Measurements from ENCODE around the gene TMEM38B. TPM values are rescaled to one million over a fixed set of nuclear protein-coding genes. Genes with fewer than 3 reads are reported as not detected.

TMEM38B gene, protein sequence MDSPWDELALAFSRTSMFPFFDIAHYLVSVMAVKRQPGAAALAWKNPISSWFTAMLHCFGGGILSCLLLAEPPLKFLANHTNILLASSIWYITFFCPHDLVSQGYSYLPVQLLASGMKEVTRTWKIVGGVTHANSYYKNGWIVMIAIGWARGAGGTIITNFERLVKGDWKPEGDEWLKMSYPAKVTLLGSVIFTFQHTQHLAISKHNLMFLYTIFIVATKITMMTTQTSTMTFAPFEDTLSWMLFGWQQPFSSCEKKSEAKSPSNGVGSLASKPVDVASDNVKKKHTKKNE
- 38.6 and 48.6 TPM in 2 replicates for total RNA-seq (2022)
- Bru-seq, nascent RNA: percentile 73 among the genes with signal in this experiment
- BruChase-seq, experiment 1, labeled RNA remaining after a 2-hour chase: percentile 73 among the genes with signal in this experiment
- percentile 74 among the genes with signal in this experiment for BruChase-seq, experiment 2, labeled RNA remaining after a 6-hour chase
- long read RNA-seq, transcript TMEM38B-202 (6 exons, 3,525 nt): major isoform, 138 of 173 reads
- long read RNA-seq, partial matches to known transcripts: 3 of 173 reads
- long read RNA-seq, other reads (novel, unspliced or antisense): 32 of 173 reads

DNA sequence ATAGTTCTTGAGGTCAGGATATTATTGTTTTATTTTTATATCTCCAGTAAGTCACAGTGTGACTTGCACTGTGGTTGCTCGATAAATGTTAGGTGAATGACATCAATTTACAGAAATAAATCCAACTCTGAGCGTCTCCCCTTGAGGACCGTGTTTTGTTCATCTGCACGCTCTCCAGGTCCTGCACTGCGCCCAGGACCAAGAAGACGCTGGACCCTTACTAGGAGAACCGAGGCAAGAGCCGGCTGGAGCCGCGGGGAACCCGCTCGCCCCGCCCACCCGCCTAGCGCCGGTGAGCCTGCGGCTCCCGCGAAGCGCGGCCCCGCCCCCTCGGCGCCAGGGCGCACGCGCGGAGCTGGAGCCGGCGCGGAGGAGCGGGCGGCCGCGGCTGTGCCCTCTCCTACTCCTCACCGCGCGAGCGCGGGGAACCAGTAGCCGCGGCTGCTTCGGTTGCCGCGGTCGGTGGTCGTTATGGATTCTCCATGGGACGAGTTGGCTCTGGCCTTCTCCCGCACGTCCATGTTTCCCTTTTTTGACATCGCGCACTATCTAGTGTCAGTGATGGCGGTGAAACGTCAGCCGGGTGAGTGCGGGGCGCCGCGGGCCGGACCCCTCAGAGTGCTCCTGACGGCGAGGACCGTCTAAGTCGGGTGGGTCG lies at the start of gene TMEM38B:
Gene TMEM38B (plus strand): TSS at position 352 of the 658 bp plus-strand sequence. CDS start 120 bp downstream, at position 472.
- POLR2A ChIA-PET: interaction anchor here (1.0 kb wide), 1 partner anchor 61 kb away, joined by 4 read pairs; no protein-coding TSS in a partner anchor
- BruUV-seq (replicated peaks): no TSS peak
- peaks cover 3% of the 10 kb centered on the region for H3K27me3 Mint-ChIP-seq (ENCODE audit: insufficient read depth, unreplicated experiment)

DNA sequence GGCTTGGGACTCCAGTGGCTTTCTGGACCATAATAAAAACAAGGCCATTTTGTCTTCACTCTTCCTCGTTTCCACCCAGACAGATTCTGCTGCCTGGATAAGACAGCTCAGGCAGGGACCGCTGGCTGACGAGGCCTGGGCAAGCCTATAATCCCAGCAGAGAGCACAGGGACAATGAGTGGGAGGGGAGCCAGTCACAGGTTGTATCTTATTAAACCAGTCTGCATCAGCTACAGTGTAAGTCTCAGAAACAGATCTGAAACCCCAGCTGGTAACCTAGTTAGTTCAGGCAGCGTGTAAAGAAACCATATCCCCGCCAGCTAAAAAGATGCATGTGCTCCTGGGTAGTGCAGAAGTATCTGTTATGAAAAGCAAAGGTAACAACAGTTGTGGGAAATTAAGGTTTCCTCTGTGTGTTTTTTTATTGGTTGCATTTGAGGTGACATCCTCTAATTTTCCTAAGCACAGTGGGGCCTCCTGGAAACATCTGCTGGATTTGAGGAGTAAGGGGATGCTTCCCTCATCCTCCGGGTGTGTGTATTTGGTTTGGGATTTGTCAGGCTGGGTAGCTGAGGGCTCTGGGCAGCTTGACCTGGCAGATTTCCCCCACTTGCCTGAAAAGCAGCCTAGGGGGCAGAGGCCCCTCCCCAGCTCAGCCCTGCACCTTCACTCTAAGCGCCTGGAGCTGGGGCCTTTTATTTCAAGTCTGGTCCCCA lies 47.3 kb upstream of the TMEM38B start:
- TF ChIP-seq, protein P1, sequence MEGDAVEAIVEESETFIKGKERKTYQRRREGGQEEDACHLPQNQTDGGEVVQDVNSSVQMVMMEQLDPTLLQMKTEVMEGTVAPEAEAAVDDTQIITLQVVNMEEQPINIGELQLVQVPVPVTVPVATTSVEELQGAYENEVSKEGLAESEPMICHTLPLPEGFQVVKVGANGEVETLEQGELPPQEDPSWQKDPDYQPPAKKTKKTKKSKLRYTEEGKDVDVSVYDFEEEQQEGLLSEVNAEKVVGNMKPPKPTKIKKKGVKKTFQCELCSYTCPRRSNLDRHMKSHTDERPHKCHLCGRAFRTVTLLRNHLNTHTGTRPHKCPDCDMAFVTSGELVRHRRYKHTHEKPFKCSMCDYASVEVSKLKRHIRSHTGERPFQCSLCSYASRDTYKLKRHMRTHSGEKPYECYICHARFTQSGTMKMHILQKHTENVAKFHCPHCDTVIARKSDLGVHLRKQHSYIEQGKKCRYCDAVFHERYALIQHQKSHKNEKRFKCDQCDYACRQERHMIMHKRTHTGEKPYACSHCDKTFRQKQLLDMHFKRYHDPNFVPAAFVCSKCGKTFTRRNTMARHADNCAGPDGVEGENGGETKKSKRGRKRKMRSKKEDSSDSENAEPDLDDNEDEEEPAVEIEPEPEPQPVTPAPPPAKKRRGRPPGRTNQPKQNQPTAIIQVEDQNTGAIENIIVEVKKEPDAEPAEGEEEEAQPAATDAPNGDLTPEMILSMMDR (IDR thresholded peaks at IDR 0.05; ENCODE audit: insufficient read depth in 1 of 2, low read depth in 1 of 2, low read length in 1 of 2, severe bottlenecking in 1 of 2, unreplicated experiment in 1 of 2): no peak
- CTCF ChIA-PET: interaction anchor here (0.5 to 1.4 kb wide), 2 partner anchors 10 to 472 kb away, joined by 3 read pairs; no protein-coding TSS in a partner anchor
- DNase-seq: no peak
- no peak overlapping the region for H3K4me3 ChIP-seq (ENCODE audit: low read depth, low read length)
- H3K36me3 Mint-ChIP-seq (ENCODE audit: insufficient read depth, unreplicated experiment): no peaks in the 10 kb centered on the region
- H3K4me1 ChIP-seq: peaks cover 14% of the 10 kb centered on the region; the same call in 1 of the 2 replicates
- H3K27me3 ChIP-seq (replicated peaks; ENCODE audit: control insufficient read depth, insufficient read depth, low read length): no peaks in the 10 kb centered on the region
- no peaks in the 10 kb centered on the region for H3K36me3 ChIP-seq (ENCODE audit: control insufficient read depth, insufficient read depth, low read length)
- peaks cover 2% of the 10 kb centered on the region; the same call in 1 of the 2 replicates for H3K9me3 ChIP-seq
- POLR2A ChIA-PET: no interaction called here
- peaks cover 28% of the 10 kb centered on the region for H3K4me1 Mint-ChIP-seq (ENCODE audit: low read depth, unreplicated experiment)
- no peaks in the 10 kb centered on the region for H3K9me3 Mint-ChIP-seq (ENCODE audit: unreplicated experiment)
- H3K4me3 Mint-ChIP-seq (ENCODE audit: unreplicated experiment): no peak overlapping the region
- H3K27me3 Mint-ChIP-seq (ENCODE audit: insufficient read depth, unreplicated experiment): no peaks in the 10 kb centered on the region
- BruUV-seq (replicated peaks): no TSS peak
- intact Hi-C loops (cut with micrococcal nuclease; ENCODE audit: unreplicated experiment): no loop called here
- H3K27ac Mint-ChIP-seq (ENCODE audit: unreplicated experiment): peak overlapping the region; percentile 79

More for the DNA sequence above, at the start of gene TMEM38B:
- Mint-ChIP-seq H3K36me3 (ENCODE audit: insufficient read depth, unreplicated experiment) (no peaks in the 10 kb centered on the region), H3K4me3 (ENCODE audit: unreplicated experiment) (peak within 1 kb of the TSS; percentile 75), H3K4me1 (ENCODE audit: low read depth, unreplicated experiment) (peaks cover 11% of the 10 kb centered on the region), H3K27ac (ENCODE audit: unreplicated experiment) (no peak within 1 kb of the TSS), H3K9me3 (ENCODE audit: unreplicated experiment) (no peaks in the 10 kb centered on the region)
- Histone ChIP-seq H3K36me3 (ENCODE audit: control insufficient read depth, insufficient read depth, low read length) (no peaks in the 10 kb centered on the region), H3K4me3 (ENCODE audit: low read depth, low read length) (peak within 1 kb of the TSS; percentile 95), H3K27me3 (replicated peaks; ENCODE audit: control insufficient read depth, insufficient read depth, low read length) (no peaks in the 10 kb centered on the region), H3K9me3 (no peaks in the 10 kb centered on the region), H3K4me1 (0 out of 2 replicates have a peak, but pooled peaks cover 15% of the 10 kb centered on the region)
- CTCF ChIA-PET: interaction anchor here (0.9 to 1.7 kb wide), 5 partner anchors 24 to 187 kb away, joined by 3 to 10 read pairs (median 5); no protein-coding TSS in a partner anchor
- peak; percentile 79 to 90 for DNase-seq
- TF ChIP-seq, protein P1 (IDR thresholded peaks at IDR 0.05; ENCODE audit: insufficient read depth in 1 of 2, low read depth in 1 of 2, low read length in 1 of 2, severe bottlenecking in 1 of 2, unreplicated experiment in 1 of 2): no peak
- intact Hi-C loops (cut with micrococcal nuclease; ENCODE audit: unreplicated experiment): loop anchor here (1.0 to 10.0 kb wide), 4 partner anchors 24 to 250 kb away; partner anchors contain the start of gene FSD1L

Data from Caco-2 (cell line).